OCI-LY7 (cell line): ENCODE results near the gene COL4A2.

Experiments used
- CTCF ChIP-seq: fragments of 200-600 bp; sonication (generic); conservative IDR thresholded peaks from 2 replicates; pipeline ENCODE4 v1.5.1; 2014; ENCODE audit warnings: mild to moderate bottlenecking, antibody characterized with exemption, low read length, moderate library complexity, mixed read lengths
- EZH2phosphoT487 ChIP-seq: fragments of 200-600 bp; sonication (generic); IDR thresholded peaks from 2 replicates; pipeline ENCODE4 v1.6.1; 2018; ENCODE audit warnings: low read depth, borderline replicate concordance, mild to moderate bottlenecking, mixed run types, antibody characterized with exemption, low read length, moderate library complexity, mixed read lengths

GRCh38 chr13:110271313-110271712 lies 35.8 kb upstream of the COL4A2 start:
- TF ChIP-seq CTCF (no peak), EZH2phosphoT487 (no peak)
